Pancreas (tissue), 10 donors: ENCODE results near the gene CLPTM1. TPM values are rescaled to one million over a fixed set of nuclear protein-coding genes. Genes with fewer than 3 reads are reported as not detected.

Experiments used
- ATAC-seq, 4 donors: fragments of 200-7000 bp; cut with Tn5 transposase; one replicate each; pipeline versions ENCODE4 v1.8.0 to v1.9.1; 2020; ENCODE audit warnings: mild to moderate bottlenecking in 4 of 4, moderate library complexity in 4 of 4
- DNase-seq, 6 donors: peaks; one replicate each; pipeline ENCODE4 v3.0.0-alpha.2; 2020
- FAIRE-seq: peaks from 2 replicates; lab custom pipeline; 2012; peaks lifted over from hg19 to GRCh38; lab: Jason Lieb, UNC
- H3K27ac ChIP-seq, 4 donors: fragments of 200-600 bp; sonication (generic); 1 replicate in 3 of 4; 2 replicates in 1 of 4; pipeline versions ENCODE4 v1.5.0 to v1.8.0; 2020
- H3K27me3 ChIP-seq, 4 donors: fragments of 200-600 bp; one replicate each; pipeline ENCODE4 v1.8.0; 2021
- H3K36me3 ChIP-seq, 3 donors: fragments of 200-600 bp; sonication (generic) in 1 of 3; one replicate each; pipeline versions ENCODE4 v1.5.0 to v1.8.0; 2020 to 2021
- H3K4me1 ChIP-seq, 3 donors: fragments of 200-600 bp; one replicate each; pipeline ENCODE4 v1.8.0; 2021
- H3K4me3 ChIP-seq, 4 donors: fragments of 200-600 bp; sonication (generic) in 2 of 4; one replicate each; pipeline versions ENCODE4 v1.5.0 to v1.8.0; 2020 to 2021
- H3K9me3 ChIP-seq, 4 donors: fragments of 200-600 bp; one replicate each; pipeline ENCODE4 v1.8.0; 2021
- WGBS, 2 donors: extraction: QIAGEN DNeasy Blood & Tissue Kit; methylation state at CpG; one replicate each; pipeline ENCODE4 v1.1.7; 2013; 5-methylcytosine and 5-hydroxymethylcytosine counted together
- intact Hi-C, 3 donors: fragments of 100-400 bp; cut with DNase I; formaldehyde crosslinking; loops; one replicate each; pipeline versions ENCODE4 v1.11.1 to v1.14.2; 2022
- polyA plus RNA-seq, 2 donors: library from polyadenylated mRNA; stranded (reverse); fragments of 200-250 nt; gene quantifications; one replicate each; pipeline ENCODE4 v1.2.3, GENCODE V29; 2013
- total RNA-seq, 6 donors: library from RNA; stranded (reverse); fragmentation: NEBNext Ultra II Directional in 4 of 6; extraction: Animal tissue kit (Norgen Biotek cat#: 25700) in 4 of 6; gene quantifications; one replicate each; pipeline versions ENCODE4 v1.2.1 to v1.2.4, GENCODE V29; 2021 to 2023
- TF ChIP-seq, protein P1 (sequence below), 4 donors: fragments of 200-600 bp; sonication (generic) in 3 of 4; IDR thresholded peaks; one replicate each; pipeline versions ENCODE4 v1.5.0 to v1.8.0; 2021; ENCODE audit warnings: antibody characterized with exemption in 4 of 4
- donor health status: healthy with polysubstance abuse.
- donor health status: DM: no; HTN: no; CAD: no; lungs with moderate emphysema.
- donor health status: DM: no; HTN: no; CAD: no.
- donor health status: control.
- donor health status: control.
- donor health status: Bipolar disorder and iron deficiency.
- donor health status: DM: yes; HTN: yes; CAD: no.
- donor health status: DM: no; HTN: no; CAD: no.
- donor health status: DM: no; HTN: no; CAD: no.
- donor health status: DM: yes; HTN: yes; CAD: no.

The CLPTM1 gene
- total and polyA plus RNA-seq, 8 donors: 56.4 to 81.9 (median 66.3) TPM

DNA sequence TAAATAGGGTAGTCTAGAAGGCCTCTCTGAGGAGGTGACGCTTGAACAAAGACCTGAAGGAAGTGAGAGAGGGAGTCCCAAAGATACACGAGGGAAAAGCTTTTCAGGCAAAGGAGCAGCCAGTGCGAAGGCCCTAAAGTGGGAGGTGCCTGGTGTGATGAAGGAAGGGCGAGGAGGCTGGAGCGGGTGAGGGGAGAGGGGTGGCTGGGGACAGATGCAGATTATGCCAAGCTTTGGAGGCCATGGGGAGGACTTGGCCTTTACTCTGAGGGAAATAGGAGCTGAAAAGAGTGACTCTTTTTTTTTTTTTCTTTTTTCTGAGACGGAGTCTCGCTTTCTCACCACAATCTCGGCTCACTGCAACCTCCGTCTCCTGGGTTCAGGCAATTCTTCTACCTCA, 2.9 kb downstream of the CLPTM1 start:
- intact Hi-C loops: no loop called here
- no peak overlapping the region for H3K4me3 ChIP-seq
- no peaks in the 10 kb centered on the region for H3K27me3 ChIP-seq
- H3K4me1 ChIP-seq: peaks cover 0 to 20% (median 13%) of the 10 kb centered on the region in 3 donors
- no peak overlapping the region for H3K27ac ChIP-seq
- no peaks in the 10 kb centered on the region for H3K9me3 ChIP-seq
- 79 to 85% methylated on average over 6 to 9 of the region's 9 CpGs for WGBS, 2 donors
- ATAC-seq: no peak
- TF ChIP-seq, protein P1, sequence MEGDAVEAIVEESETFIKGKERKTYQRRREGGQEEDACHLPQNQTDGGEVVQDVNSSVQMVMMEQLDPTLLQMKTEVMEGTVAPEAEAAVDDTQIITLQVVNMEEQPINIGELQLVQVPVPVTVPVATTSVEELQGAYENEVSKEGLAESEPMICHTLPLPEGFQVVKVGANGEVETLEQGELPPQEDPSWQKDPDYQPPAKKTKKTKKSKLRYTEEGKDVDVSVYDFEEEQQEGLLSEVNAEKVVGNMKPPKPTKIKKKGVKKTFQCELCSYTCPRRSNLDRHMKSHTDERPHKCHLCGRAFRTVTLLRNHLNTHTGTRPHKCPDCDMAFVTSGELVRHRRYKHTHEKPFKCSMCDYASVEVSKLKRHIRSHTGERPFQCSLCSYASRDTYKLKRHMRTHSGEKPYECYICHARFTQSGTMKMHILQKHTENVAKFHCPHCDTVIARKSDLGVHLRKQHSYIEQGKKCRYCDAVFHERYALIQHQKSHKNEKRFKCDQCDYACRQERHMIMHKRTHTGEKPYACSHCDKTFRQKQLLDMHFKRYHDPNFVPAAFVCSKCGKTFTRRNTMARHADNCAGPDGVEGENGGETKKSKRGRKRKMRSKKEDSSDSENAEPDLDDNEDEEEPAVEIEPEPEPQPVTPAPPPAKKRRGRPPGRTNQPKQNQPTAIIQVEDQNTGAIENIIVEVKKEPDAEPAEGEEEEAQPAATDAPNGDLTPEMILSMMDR (IDR thresholded peaks at IDR 0.05): no peak
- no peaks in the 10 kb centered on the region for H3K36me3 ChIP-seq
- no peak for FAIRE-seq
- no peak for DNase-seq

DNA sequence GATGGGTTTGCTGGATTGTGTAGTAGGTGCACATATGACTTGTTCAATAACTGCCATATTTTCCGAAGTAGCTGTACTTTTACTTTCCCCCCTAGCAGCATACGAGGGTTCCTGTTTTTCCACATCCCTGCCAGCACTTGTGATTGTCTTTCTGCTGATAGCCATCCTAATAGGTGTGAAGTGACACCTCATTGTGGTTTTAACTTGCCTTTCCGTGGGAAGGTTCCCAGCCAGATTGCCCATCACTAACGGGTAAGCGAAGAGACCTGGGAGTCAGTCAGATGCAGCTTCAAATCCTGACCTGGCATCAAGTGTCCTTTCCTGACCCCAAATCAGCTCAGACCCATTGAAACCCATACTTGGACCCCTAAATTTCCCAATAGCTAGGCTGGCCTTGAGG, 4.5 kb downstream of the CLPTM1 start:
- DNase-seq (no peak), ATAC-seq (no peak), FAIRE-seq (no peak)
- H3K27me3 ChIP-seq: no peaks in the 10 kb centered on the region
- no peak overlapping the region for H3K27ac ChIP-seq
- TF ChIP-seq, protein P1 (IDR thresholded peaks at IDR 0.05): no peak
- H3K9me3 ChIP-seq: no peaks in the 10 kb centered on the region
- H3K4me1 ChIP-seq: peaks cover 0 to 13% (median 11%) of the 10 kb centered on the region in 3 donors
- H3K36me3 ChIP-seq: peaks cover 0 to 7% (median under 1%) of the 10 kb centered on the region in 3 donors
- intact Hi-C loops: no loop called here
- H3K4me3 ChIP-seq: no peak overlapping the region
- 80 to 82% methylated on average over 5 of the region's 5 CpGs for WGBS, 2 donors

DNA sequence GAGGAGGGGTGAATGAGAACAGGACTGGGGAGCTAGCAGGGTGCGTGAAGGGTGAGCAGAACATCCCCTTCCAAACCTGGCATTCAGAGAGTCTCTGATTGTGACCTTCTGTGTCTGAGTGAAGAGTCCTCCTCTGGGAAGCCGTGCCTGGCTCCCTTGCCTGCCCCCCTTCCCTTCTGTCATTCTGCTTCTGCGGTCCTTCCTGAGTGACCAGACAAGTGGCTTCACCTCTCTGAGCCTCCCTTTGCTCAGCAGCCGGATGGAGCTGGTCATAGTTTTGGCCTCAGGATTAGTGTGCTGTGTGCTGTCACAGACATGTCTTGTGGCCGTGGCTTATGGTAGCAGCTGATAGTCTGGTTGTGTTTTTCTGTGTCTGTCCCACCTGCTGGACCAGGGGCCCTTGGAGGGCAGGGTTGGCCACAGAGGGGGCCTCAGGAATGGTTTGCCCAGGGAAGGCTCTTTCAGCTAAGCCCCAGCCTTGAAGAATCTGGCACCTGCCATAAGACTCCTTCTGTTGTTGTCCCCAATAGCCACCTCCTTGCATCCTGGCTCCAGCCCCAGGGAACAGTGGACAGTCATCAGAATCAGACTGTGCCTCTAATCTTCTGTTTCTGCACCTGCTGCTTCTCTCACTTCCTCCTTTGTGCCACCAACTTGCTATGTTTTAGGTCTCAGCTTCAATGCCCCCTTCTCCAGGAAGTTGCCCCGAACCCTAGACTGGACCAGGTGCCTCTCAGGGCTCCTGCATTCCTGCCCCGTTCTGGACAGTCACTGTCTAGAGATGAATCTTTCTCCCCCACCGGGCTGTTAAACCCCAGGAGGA, 5.9 kb downstream of the CLPTM1 start:
- Histone ChIP-seq H3K27ac (no peak overlapping the region), H3K4me3 (no peak overlapping the region), H3K36me3 (peaks cover 4 to 11% (median 4%) of the 10 kb centered on the region in 3 donors), H3K4me1 (peaks cover 0 to 11% (median 10%) of the 10 kb centered on the region in 3 donors), H3K9me3 (no peaks in the 10 kb centered on the region), H3K27me3 (no peaks in the 10 kb centered on the region)
- DNase-seq (no peak), ATAC-seq (no peak), FAIRE-seq (no peak)
- intact Hi-C loops: no loop called here
- WGBS, 2 donors: 80 to 83% methylated on average over 8 of the region's 8 CpGs
- TF ChIP-seq, protein P1 (IDR thresholded peaks at IDR 0.05): no peak

DNA sequence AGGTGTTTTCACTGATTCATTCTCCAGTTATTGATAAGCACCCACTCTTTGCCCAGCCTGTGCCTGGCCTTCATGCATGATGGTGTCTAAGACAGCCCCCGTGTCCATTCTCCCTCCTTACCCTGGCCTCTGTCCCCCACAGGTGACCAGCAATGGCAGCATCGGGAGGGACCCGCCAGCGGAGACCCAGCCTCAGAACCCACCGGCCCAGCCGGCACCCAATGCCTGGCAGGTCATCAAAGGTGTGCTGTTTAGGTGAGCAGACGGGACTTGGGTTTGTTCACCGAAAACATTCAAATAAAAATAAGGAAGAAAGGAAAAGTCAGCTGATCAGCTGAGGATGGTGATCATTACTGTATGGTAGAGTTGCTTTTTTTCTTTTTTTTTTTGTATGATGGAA, 6.6 kb downstream of the CLPTM1 start:
- Histone ChIP-seq H3K9me3 (no peaks in the 10 kb centered on the region), H3K27ac (no peak overlapping the region), H3K4me3 (no peak overlapping the region), H3K36me3 (peaks cover 4 to 11% (median 4%) of the 10 kb centered on the region in 3 donors), H3K4me1 (peaks cover 0 to 4% (median 3%) of the 10 kb centered on the region in 3 donors), H3K27me3 (no peaks in the 10 kb centered on the region)
- WGBS, 2 donors: 86 to 89% methylated on average over 8 of the region's 8 CpGs
- FAIRE-seq (no peak), DNase-seq (no peak), ATAC-seq (no peak)
- intact Hi-C loops: no loop called here
- TF ChIP-seq, protein P1 (IDR thresholded peaks at IDR 0.05): no peak

DNA sequence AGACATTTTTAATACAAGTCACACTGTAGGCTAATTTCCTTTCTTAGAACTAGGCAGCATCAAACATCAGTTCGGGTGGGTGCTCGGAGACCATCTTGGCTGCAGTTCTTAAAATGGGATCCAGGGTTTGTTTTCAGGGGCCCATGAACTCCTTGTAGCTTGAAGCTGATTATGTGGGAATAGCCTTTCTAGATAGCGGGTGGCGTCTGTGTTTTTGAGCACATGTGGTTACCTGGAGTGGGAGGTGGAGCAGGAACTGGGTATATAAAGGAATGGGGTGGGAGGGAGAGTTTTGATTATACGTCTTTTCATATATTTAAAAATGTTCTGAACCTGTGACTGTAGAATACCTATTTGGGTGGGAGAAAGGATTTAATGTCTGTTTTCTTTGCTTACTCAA, 12.9 kb downstream of the CLPTM1 start:
- Histone ChIP-seq H3K4me3 (no peak overlapping the region), H3K27ac (no peak overlapping the region), H3K9me3 (no peaks in the 10 kb centered on the region), H3K36me3 (peaks cover 4 to 16% (median 4%) of the 10 kb centered on the region in 3 donors), H3K4me1 (no peaks in the 10 kb centered on the region), H3K27me3 (no peaks in the 10 kb centered on the region)
- ATAC-seq (no peak), DNase-seq (no peak), FAIRE-seq (no peak)
- intact Hi-C loops: no loop called here
- WGBS, 2 donors: 91 to 93% methylated on average over 5 of the region's 5 CpGs
- TF ChIP-seq, protein P1 (IDR thresholded peaks at IDR 0.05): no peak
